GM19455 (cell line): Measurements from ENCODE around the gene ADGRF4.

ENCODE experiments used
- ATAC-seq: cut with Tn5 transposase; IDR thresholded peaks from one replicate; pipeline ENCODE4 v1.9.1; 2021; ENCODE audit not compliant: unreplicated experiment

The ADGRF4 gene, protein sequence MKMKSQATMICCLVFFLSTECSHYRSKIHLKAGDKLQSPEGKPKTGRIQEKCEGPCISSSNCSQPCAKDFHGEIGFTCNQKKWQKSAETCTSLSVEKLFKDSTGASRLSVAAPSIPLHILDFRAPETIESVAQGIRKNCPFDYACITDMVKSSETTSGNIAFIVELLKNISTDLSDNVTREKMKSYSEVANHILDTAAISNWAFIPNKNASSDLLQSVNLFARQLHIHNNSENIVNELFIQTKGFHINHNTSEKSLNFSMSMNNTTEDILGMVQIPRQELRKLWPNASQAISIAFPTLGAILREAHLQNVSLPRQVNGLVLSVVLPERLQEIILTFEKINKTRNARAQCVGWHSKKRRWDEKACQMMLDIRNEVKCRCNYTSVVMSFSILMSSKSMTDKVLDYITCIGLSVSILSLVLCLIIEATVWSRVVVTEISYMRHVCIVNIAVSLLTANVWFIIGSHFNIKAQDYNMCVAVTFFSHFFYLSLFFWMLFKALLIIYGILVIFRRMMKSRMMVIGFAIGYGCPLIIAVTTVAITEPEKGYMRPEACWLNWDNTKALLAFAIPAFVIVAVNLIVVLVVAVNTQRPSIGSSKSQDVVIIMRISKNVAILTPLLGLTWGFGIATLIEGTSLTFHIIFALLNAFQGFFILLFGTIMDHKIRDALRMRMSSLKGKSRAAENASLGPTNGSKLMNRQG

GRCh38 chr6:47698342-47698787 lies at the start of gene ADGRF4:
Gene ADGRF4, plus strand, starts transcription at chr6:47698580. Its CDS starts 8,666 bp downstream, at chr6:47707246.
- ATAC-seq, result no peak

- ATAC-seq, result no peak
Observed at GRCh38 chr6:47650553-47651432, 47.6 kb upstream of the ADGRF4 start.

- ATAC-seq, result no peak
Observed at GRCh38 chr6:47651505-47651944, 46.9 kb upstream of the ADGRF4 start.

GRCh38 chr6:47653706-47654105 lies 44.7 kb upstream of the ADGRF4 start:
- ATAC-seq, result no peak

DNA sequence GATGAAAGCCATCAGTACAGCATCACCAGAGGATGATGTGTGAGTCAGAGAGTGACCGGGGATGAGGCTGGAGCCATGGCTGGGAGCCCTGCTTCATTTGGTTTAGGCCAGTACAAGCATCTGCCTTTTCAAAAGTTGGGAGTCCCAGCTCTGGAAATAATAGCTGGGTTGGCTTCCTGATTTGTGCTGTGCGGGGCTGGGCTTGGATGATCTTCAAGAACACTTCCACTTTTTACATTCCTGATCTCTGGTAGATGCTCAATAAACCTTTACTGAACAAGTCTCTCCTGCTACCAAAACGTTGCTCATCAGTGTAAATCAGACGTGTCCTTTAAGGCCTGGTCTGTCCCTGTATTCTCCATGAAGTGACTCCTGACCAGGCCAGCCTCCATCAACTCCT lies 44.1 kb upstream of the ADGRF4 start:
- no peak for ATAC-seq

DNA sequence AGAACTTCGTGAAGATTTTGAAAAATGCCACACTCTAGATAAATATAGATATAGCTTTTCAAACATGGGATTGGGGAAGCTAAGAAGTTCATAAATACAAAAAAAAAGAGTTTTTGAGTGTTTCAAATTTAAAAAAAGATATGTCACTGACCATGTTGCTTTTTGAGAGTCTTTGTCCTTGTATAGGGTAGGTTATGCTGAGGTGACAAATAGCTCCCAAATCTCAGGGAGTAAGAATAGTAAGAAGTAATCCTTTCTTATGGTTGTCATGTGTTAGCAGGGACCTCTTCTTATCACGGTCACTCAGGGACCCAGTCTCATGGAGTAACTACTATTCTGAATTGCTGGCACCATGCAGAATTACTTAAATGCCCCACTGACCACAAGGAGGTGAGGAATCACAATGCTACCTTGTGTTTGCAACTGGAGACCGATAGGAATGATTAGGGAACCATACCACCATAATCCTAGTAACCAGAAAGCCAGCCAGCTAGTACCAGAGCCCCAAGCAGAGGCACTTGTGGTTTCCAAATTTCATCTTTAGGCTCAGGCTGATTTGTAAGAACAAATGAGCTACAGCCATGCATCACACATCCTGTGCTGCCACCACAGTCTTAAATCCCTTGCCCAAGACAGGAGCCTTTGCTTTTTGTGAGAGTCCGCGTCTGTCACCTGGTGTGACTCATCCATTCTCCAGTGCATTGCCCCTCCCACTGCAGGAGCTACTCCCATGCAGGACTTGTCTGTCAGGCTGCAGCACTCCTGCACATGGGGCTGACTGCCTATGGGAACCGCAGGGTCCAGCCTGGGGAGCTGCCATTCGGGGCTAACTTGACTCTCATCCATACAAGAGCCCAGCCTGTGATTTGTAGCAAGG lies 42.4 kb upstream of the ADGRF4 start:
- no peak for ATAC-seq

DNA sequence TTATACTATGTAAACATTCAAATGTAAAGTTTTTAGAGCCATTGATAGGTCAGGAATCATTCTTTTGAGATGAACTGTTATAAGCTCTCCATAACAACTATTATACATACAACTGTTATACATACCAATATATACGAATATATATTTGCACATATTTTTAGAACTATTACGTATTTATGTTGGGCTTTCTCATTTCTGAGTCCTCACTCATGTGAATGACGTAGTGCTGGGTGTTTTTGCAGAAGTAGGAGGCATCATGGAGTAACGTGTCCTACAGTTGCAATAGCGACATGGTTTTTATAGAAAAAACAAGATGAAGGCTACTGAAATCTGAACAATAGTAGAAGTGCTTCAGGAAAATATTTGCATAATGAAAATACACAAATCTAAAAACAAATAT lies 36.4 kb upstream of the ADGRF4 start:
- ATAC-seq, result no peak

GRCh38 chr6:47663462-47664216 lies 34.7 kb upstream of the ADGRF4 start:
- ATAC-seq, result no peak

DNA sequence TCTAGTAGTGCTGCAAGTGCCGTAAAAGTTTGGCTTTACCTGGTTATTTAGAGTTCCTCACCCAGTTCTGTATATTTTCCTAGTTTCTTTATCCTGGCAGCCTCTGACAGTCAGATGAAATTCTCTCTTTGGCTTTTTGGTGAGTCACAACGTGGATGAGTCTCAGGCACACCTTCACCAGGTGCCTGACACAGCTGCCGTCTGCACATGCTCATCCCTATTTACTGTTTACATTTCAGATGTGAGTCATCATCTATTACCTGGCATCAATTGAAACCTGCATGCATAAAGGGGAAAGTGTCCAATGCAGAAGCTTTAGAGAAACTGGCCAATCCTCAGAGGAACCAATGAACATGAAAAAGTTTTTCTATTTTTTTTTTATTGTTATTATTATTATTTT lies 33.3 kb upstream of the ADGRF4 start:
- no peak for ATAC-seq

GRCh38 chr6:47669684-47670513 lies 28.5 kb upstream of the ADGRF4 start:
- no peak for ATAC-seq

- no peak for ATAC-seq
Observed at GRCh38 chr6:47670851-47671250, 27.5 kb upstream of the ADGRF4 start.

DNA sequence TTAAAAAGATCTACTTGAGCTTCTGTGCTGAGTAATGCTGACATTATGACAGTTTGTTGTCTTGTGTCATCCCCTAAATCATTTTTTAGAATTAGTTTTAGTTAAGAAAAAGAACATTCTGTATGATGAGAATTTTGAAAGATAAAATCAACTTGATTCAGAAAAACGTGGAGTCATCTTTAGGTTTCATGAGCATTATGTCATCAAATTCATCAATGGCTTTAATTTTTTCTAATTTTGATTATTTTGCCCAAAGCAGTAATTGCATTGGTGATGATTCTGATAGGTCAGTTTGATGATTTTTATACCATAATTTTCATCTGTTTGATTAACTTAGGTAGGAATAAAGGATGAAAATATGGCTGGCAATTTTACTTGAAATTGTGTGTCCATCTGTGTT lies 26.6 kb upstream of the ADGRF4 start:
- ATAC-seq, result no peak

- no peak for ATAC-seq
Observed at GRCh38 chr6:47672816-47673215, 25.6 kb upstream of the ADGRF4 start.

DNA sequence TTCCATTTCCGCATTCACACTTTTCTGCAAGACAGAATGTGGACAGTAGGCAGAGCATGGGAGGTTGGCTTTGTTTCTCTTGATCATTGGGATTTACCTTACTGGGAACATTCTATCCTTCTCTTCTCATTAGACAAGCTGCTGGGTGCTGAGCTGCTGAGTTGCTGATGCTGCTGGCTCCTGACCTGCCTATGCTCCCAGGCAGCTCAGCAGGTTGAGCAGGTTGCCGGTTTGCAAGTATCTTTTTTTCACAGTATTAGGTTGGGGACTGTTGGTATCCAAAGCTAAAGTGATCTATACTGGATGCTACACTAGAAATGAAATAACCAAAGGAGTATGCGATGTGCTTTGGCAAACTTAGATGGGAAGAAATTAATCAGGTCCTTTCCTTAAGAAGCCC lies 23.7 kb upstream of the ADGRF4 start:
- ATAC-seq, result no peak

- no peak for ATAC-seq
Observed at GRCh38 chr6:47677381-47678100, 20.8 kb upstream of the ADGRF4 start.

DNA sequence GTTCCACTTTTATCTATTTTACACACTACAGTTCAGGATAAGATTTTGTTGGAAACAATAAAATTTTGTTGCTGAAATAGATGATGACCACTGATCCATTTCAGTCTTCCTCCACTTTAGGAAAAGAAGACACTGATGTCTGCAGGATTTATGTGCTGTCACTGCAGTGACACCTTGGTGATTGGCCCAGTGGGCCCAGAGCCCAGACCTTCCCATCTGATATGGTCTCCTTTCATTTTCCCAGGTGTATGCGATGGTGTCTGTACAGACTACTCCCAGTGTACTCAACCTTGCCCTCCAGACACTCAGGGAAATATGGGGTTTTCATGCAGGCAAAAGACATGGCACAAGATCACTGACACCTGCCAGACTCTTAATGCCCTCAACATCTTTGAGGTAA lies 19.6 kb upstream of the ADGRF4 start:
- no peak for ATAC-seq

DNA sequence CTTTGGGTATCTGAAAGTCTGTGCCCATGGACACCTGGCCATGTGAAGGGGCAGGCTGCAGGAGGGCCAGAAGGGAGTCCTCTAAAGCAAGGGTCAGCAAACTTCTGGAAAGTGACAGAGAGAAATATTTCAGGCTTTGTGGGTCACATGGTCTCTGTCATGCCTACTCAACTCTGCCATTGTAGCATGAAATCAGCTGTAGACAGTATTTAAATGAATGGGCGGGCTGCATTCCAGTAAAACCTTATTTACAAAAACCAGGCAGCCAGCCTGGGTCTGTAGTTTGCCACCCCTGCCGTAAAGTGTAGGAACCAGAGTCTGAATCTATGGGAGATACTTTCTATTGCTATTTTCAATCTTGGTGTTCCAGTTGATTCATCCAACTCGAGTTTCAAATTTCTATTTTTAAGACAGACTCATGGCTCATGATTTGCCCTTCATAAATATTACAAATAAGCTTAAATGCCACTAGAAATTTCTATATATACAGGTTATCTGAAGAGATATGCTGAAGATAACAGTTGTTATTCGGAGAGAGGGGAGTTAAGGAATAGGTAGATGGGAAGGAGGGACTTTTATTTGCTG lies 19.0 kb upstream of the ADGRF4 start:
- no peak for ATAC-seq

GRCh38 chr6:47680051-47680450 lies 18.3 kb upstream of the ADGRF4 start:
- ATAC-seq, result no peak
